T-cell (primary cell): ENCODE measurements around the gene TMEM191B. TPM values are rescaled to one million over a fixed set of nuclear protein-coding genes. Genes with fewer than 3 reads are reported as not detected.
"Not testable (repeated sequence)": the region's sequence is repeated elsewhere in the genome, so short reads cannot be mapped to it uniquely, and the experiment has no call there.

Experiments used
- ATAC-seq, 4 experiments: fragments of 200-7000 bp in 3 of 4; fragments of 150-1000 bp in 1 of 4; cut with Tn5 transposase; replicated peaks in 1 of 4; 1 replicate in 3 of 4; 2 replicates in 1 of 4; pipeline ENCODE4 v1.10.0; 2021; ENCODE audit warnings: moderate library complexity in 3 of 4, mild to moderate bottlenecking in 2 of 4, moderate number of reproducible peaks in 1 of 4
- CTCF ChIA-PET, 2 donors: fragments of 300-600 bp; sonication (Branson Sonifier 250); formaldehyde crosslinking; loops; one replicate each; lab custom pipeline; 2022; ENCODE audit warnings: antibody characterized with exemption in 2 of 2; lab: Charles Lee
- POLR2A ChIA-PET, 2 donors: fragments of 300-600 bp; sonication (Branson Sonifier 250); formaldehyde crosslinking; loops; one replicate each; lab custom pipeline; 2022; ENCODE audit warnings: antibody characterized with exemption in 2 of 2; lab: Charles Lee
- DNase-seq, 35 experiments: peaks; one replicate each; pipeline versions ENCODE4 v3.0.0 to v3.0.0-alpha.2; 2013 to 2023
- H3K27ac ChIP-seq: one replicate; pipeline ENCODE4 v1.5.1; 2013; ENCODE audit warnings: low read length
- H3K27me3 ChIP-seq, 2 experiments: replicated peaks in 1 of 2; 1 replicate in 1 of 2; 2 replicates in 1 of 2; pipeline versions ENCODE4 v1.6.1 to v1.7.0; 2013; ENCODE audit warnings: low read length in 1 of 2, mixed read lengths in 1 of 2; ENCODE audit not compliant: control insufficient read depth in 2 of 2, insufficient read depth in 2 of 2; ENCODE audit errors: extremely low read depth in 1 of 2
- H3K36me3 ChIP-seq, 2 donors: 1 replicate in 1 of 2; 2 replicates in 1 of 2; pipeline versions ENCODE4 v1.6.1 to v1.7.0; 2013; ENCODE audit warnings: low read length in 1 of 2; ENCODE audit not compliant: control insufficient read depth in 2 of 2, insufficient read depth in 1 of 2; ENCODE audit errors: extremely low read depth in 1 of 2
- H3K4me1 ChIP-seq, 2 experiments: 1 replicate in 1 of 2; 2 replicates in 1 of 2; pipeline versions ENCODE4 v1.6.1 to v1.7.0; 2013; ENCODE audit warnings: low read length in 2 of 2, mixed read lengths in 1 of 2; ENCODE audit not compliant: insufficient read depth in 2 of 2, control insufficient read depth in 1 of 2; ENCODE audit errors: extremely low read depth in 1 of 2
- H3K4me3 ChIP-seq, 2 donors: 1 replicate in 1 of 2; 2 replicates in 1 of 2; pipeline versions ENCODE4 v1.5.1 to v1.7.0; 2013; ENCODE audit warnings: mild to moderate bottlenecking in 2 of 2, low read length in 1 of 2, moderate library complexity in 1 of 2; ENCODE audit not compliant: control insufficient read depth in 1 of 2; ENCODE audit errors: extremely low read depth in 1 of 2
- H3K9me3 ChIP-seq: 2 replicates; pipeline ENCODE4 v1.7.0; 2013
- H3K27ac Mint-ChIP-seq, 2 donors: one replicate each; pipeline ENCODE4 v1.8.0; 2020 to 2021; ENCODE audit warnings: mild to moderate bottlenecking in 2 of 2, mixed read lengths in 2 of 2
- H3K27me3 Mint-ChIP-seq, 2 donors: one replicate each; pipeline ENCODE4 v1.8.0; 2021 to 2022; ENCODE audit warnings: mixed read lengths in 2 of 2
- H3K36me3 Mint-ChIP-seq: one replicate; pipeline ENCODE4 v1.8.0; 2021; ENCODE audit warnings: mixed read lengths
- H3K4me1 Mint-ChIP-seq, 3 donors: one replicate each; pipeline ENCODE4 v1.8.0; 2020 to 2022; ENCODE audit warnings: mixed read lengths in 3 of 3, mild to moderate bottlenecking in 1 of 3
- H3K4me3 Mint-ChIP-seq, 3 donors: one replicate each; pipeline ENCODE4 v1.8.0; 2020 to 2022; ENCODE audit warnings: mild to moderate bottlenecking in 3 of 3, mixed read lengths in 3 of 3, moderate library complexity in 3 of 3
- H3K9me3 Mint-ChIP-seq, 3 donors: one replicate each; pipeline ENCODE4 v1.8.0; 2020 to 2022; ENCODE audit warnings: mixed read lengths in 3 of 3
- WGBS: methylation state at CpG from one replicate; pipeline ENCODE4 v1.1.5; 2013; ENCODE audit warnings: missing lambda C conversion rate; ENCODE audit not compliant: insufficient coverage; 5-methylcytosine and 5-hydroxymethylcytosine counted together
- total RNA-seq, 35 experiments: library from RNA in 6 of 35; stranded (reverse) in 6 of 35; fragments of 120-200 nt in 1 of 35; gene quantifications; one replicate each; pipeline versions ENCODE4 v1.2.1 to v1.2.4 and lab custom pipeline; 2013 to 2026

Gene TMEM191B
- total RNA-seq, 5 donors from 2014 or later (not counting 1 experiment from before 2014, with no cell fraction given) = 2.7 to 14.4 (median 10.7) TPM; not detected in 1

GRCh38 chr22:18554280-18555256 is 27.0 kb downstream of the TMEM191B start:
- H3K36me3 Mint-ChIP-seq, H3K4me3 ChIP-seq, CTCF ChIA-PET, H3K4me1 ChIP-seq, ATAC-seq, POLR2A ChIA-PET, DNase-seq, H3K27ac Mint-ChIP-seq, H3K9me3 Mint-ChIP-seq, H3K4me1 Mint-ChIP-seq, H3K36me3 ChIP-seq, H3K27me3 ChIP-seq, H3K27ac ChIP-seq, H3K4me3 Mint-ChIP-seq, H3K9me3 ChIP-seq, H3K27me3 Mint-ChIP-seq: not testable (repeated sequence)
- no CpG with 5 or more reads among the region's 22 CpGs for WGBS

DNA sequence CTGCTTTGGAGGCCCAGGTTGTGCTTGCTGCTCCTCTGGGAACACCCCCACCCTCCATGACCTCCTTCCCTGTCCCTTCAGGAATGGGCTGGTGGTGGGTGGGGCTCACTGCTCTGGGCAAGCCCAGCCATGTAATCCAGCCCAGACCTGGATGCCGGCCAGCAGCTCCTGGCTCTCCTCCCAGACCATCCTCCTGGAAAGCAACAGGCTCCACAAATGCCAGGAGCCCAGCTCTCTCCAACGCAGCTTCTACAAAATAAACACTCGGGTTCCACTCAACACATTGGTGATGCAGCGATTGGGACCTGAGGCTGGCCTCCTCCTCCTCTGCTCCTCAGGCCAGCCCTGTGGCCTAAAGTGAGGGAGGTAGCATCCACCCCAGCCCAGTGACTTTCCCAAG is 30.9 kb downstream of the TMEM191B start:
- DNase-seq, H3K4me1 ChIP-seq, H3K4me3 Mint-ChIP-seq, H3K27me3 ChIP-seq, H3K9me3 Mint-ChIP-seq, H3K36me3 ChIP-seq, H3K27ac Mint-ChIP-seq, H3K4me1 Mint-ChIP-seq, H3K9me3 ChIP-seq, H3K27ac ChIP-seq, CTCF ChIA-PET, H3K36me3 Mint-ChIP-seq, H3K4me3 ChIP-seq, POLR2A ChIA-PET, ATAC-seq, H3K27me3 Mint-ChIP-seq: not testable (repeated sequence)
- WGBS = no CpG with 5 or more reads among the region's 4 CpGs

DNA sequence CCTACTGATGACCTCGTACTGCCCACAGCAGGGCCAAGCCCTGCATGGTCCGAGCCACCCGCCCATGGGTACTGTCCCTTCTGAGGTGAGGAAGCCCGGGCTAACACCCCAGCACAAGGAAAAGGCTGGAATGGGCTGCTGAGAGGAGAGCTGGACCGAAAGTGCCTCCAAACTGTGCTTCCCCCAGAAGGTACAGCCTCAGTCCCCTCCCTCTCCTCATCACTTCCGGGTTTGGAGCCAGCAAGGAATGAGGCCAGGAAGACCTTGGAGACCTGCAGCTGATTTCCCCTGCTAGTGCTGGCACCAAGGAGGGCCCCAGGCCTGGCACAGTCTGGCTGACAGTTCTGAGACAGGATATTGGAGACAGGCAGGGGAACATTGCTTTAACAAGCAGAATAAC is 31.3 kb downstream of the TMEM191B start:
- POLR2A ChIA-PET, H3K4me3 Mint-ChIP-seq, H3K27ac ChIP-seq, H3K36me3 Mint-ChIP-seq, H3K36me3 ChIP-seq, H3K4me1 ChIP-seq, DNase-seq, H3K9me3 ChIP-seq, H3K27me3 ChIP-seq, CTCF ChIA-PET, H3K27ac Mint-ChIP-seq, H3K4me1 Mint-ChIP-seq, H3K4me3 ChIP-seq, H3K9me3 Mint-ChIP-seq, ATAC-seq, H3K27me3 Mint-ChIP-seq: not testable (repeated sequence)
- WGBS = no CpG with 5 or more reads among the region's 6 CpGs

DNA sequence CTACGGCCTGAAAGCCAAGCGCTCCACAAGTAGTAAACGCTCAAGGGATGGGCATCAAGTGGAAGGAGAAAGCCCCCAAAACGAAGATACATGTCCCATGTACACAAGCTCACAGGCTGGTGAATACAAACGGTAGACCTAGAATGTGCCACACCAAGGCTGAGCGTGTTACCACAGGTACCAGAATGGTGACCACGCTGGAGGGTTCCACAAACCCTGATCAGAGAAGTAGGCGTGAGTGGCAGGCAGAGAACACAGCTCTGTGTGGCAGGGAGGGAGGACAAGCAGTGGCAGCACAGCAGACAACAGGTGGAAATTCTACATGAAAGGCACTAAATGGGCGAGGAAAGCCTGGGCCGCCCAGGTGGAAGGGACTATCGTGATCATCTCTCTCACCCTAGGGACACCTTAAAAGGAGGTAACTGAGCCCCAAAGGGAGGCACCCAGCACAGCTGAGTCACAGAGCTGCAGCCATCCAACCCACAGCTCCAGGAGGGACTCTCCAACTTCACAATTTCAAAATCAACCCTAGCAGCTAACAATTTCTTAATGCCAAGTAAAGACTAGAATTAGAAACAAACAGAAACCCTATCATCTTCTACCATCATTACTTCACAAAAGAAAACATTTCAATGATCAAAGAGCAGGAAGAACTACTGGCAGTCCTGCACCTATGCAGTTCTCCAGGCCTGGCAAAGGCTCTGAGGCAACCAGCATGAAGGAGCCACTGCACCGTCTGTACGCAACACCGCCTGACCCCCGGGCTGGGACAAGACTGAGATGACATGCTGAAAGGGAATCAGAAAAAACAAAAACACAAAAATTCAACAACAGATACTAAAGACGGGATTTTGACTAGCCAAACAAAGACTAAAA is 32.7 kb downstream of the TMEM191B start:
- H3K27me3 ChIP-seq, H3K9me3 ChIP-seq, H3K4me1 ChIP-seq, H3K27ac ChIP-seq, H3K27me3 Mint-ChIP-seq, H3K36me3 ChIP-seq, POLR2A ChIA-PET, CTCF ChIA-PET, DNase-seq, H3K4me1 Mint-ChIP-seq, H3K4me3 ChIP-seq, H3K27ac Mint-ChIP-seq, H3K4me3 Mint-ChIP-seq, H3K9me3 Mint-ChIP-seq, H3K36me3 Mint-ChIP-seq: not testable (repeated sequence)
- ATAC-seq = peak; percentile 81 to 92 (median 87)
- no CpG with 5 or more reads among the region's 16 CpGs for WGBS

- H3K4me3 ChIP-seq, H3K4me3 Mint-ChIP-seq, H3K9me3 ChIP-seq, H3K36me3 Mint-ChIP-seq, CTCF ChIA-PET, ATAC-seq, H3K9me3 Mint-ChIP-seq, H3K27me3 Mint-ChIP-seq, H3K27me3 ChIP-seq, H3K4me1 ChIP-seq, H3K27ac ChIP-seq, H3K36me3 ChIP-seq, POLR2A ChIA-PET, H3K27ac Mint-ChIP-seq, DNase-seq, H3K4me1 Mint-ChIP-seq: not testable (repeated sequence)
- WGBS = no CpG with 5 or more reads among the region's 16 CpGs
Measured at GRCh38 chr22:18570509-18571246, 43.1 kb downstream of the TMEM191B start.

DNA sequence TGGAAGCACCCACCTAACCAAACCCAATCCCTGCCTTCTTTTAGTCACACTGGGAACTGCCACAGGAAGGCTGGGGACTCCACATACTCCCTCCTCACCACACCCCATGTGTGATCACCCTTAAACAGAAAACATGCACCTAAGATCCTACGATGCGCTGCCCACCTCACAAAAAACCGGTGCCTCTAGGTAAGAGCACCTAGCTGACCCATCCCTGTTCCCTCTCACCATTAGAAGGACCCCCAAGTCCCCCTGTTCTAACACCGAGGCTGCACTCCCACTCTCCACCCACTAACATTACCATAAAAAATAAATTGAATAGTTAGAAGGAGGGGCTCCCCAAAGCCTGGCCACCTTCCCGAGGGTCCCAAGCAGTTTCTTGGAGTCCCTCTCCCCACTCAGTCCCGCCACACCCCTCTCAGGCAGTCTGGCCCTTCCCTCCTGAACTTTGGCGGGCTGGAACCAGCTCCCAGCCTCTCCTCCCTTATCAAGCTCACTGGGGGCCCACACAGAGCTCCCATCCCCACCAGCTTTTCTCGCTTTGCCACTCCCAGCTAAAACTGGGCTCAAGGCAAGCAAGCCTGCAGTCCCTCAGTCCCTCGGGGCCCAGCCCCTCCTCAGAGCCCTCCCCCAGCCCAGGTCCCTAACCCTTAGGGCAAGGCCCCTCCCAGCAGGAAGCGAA is 46.0 kb downstream of the TMEM191B start:
- H3K9me3 Mint-ChIP-seq, H3K9me3 ChIP-seq, DNase-seq, H3K36me3 Mint-ChIP-seq, H3K27ac ChIP-seq, H3K27me3 Mint-ChIP-seq, H3K4me3 Mint-ChIP-seq, POLR2A ChIA-PET, H3K27ac Mint-ChIP-seq, H3K4me3 ChIP-seq, ATAC-seq, H3K36me3 ChIP-seq, H3K4me1 ChIP-seq, H3K4me1 Mint-ChIP-seq, CTCF ChIA-PET, H3K27me3 ChIP-seq: not testable (repeated sequence)
- no CpG with 5 or more reads among the region's 10 CpGs for WGBS
